ENCODE results near the gene ROR2.

Gene ROR2

GRCh38 chr9:91663858-91664257 lies 286.2 kb downstream of the ROR2 start:
- Histone ChIP-seq H3K9me3 (ENCODE audit: insufficient read depth, low read depth, low read length) (no peaks in the 10 kb centered on the region), H3K9ac (ENCODE audit: low read depth, low read length, poor library complexity, severe bottlenecking) (no peak overlapping the region), H3K4me2 (ENCODE audit: low read depth, low read length, poor library complexity, severe bottlenecking) (no peak overlapping the region), H3K79me2 (ENCODE audit: insufficient read depth, low read length) (no peaks in the 10 kb centered on the region), H3K36me3 (ENCODE audit: insufficient read depth, low read length) (no peaks in the 10 kb centered on the region), H3F3A (ENCODE audit: low read depth) (no peaks in the 10 kb centered on the region), H3K9me2 (replicated peaks; ENCODE audit: low read depth, low read length) (no peaks in the 10 kb centered on the region), H3K27me3 (ENCODE audit: insufficient read depth, low read length, poor library complexity, severe bottlenecking) (no peaks in the 10 kb centered on the region), H4K20me1 (ENCODE audit: insufficient read depth, low read length, poor library complexity, severe bottlenecking) (no peaks in the 10 kb centered on the region), H3K4me1 (ENCODE audit: insufficient read depth, low read length, poor library complexity, severe bottlenecking) (no peaks in the 10 kb centered on the region), H3K4me3 (ENCODE audit: low read length, poor library complexity, severe bottlenecking) (no peak overlapping the region), H2AFZ (ENCODE audit: low read length) (no peak overlapping the region)
- TF ChIP-seq, protein P1, sequence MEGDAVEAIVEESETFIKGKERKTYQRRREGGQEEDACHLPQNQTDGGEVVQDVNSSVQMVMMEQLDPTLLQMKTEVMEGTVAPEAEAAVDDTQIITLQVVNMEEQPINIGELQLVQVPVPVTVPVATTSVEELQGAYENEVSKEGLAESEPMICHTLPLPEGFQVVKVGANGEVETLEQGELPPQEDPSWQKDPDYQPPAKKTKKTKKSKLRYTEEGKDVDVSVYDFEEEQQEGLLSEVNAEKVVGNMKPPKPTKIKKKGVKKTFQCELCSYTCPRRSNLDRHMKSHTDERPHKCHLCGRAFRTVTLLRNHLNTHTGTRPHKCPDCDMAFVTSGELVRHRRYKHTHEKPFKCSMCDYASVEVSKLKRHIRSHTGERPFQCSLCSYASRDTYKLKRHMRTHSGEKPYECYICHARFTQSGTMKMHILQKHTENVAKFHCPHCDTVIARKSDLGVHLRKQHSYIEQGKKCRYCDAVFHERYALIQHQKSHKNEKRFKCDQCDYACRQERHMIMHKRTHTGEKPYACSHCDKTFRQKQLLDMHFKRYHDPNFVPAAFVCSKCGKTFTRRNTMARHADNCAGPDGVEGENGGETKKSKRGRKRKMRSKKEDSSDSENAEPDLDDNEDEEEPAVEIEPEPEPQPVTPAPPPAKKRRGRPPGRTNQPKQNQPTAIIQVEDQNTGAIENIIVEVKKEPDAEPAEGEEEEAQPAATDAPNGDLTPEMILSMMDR (conservative IDR thresholded peaks at IDR 0.05; ENCODE audit: low read length) = no peak
- no peak for TF ChIP-seq EZH2phosphoT487 (IDR thresholded peaks at IDR 0.05; ENCODE audit: borderline replicate concordance)

GRCh38 chr9:91661451-91661850 lies 288.6 kb downstream of the ROR2 start:
- Histone ChIP-seq H4K20me1 (ENCODE audit: insufficient read depth, low read length, poor library complexity, severe bottlenecking) (no peaks in the 10 kb centered on the region), H3K9ac (ENCODE audit: low read depth, low read length, poor library complexity, severe bottlenecking) (no peak overlapping the region), H3K4me3 (ENCODE audit: low read length, poor library complexity, severe bottlenecking) (no peak overlapping the region), H3K79me2 (ENCODE audit: insufficient read depth, low read length) (no peaks in the 10 kb centered on the region), H3K4me1 (ENCODE audit: insufficient read depth, low read length, poor library complexity, severe bottlenecking) (no peaks in the 10 kb centered on the region), H3K4me2 (ENCODE audit: low read depth, low read length, poor library complexity, severe bottlenecking) (no peak overlapping the region), H3K27me3 (ENCODE audit: insufficient read depth, low read length, poor library complexity, severe bottlenecking) (no peaks in the 10 kb centered on the region), H3K36me3 (ENCODE audit: insufficient read depth, low read length) (no peaks in the 10 kb centered on the region), H3K9me3 (ENCODE audit: insufficient read depth, low read depth, low read length) (no peaks in the 10 kb centered on the region), H2AFZ (ENCODE audit: low read length) (no peak overlapping the region), H3F3A (ENCODE audit: low read depth) (no peaks in the 10 kb centered on the region), H3K9me2 (replicated peaks; ENCODE audit: low read depth, low read length) (no peaks in the 10 kb centered on the region)
- TF ChIP-seq, protein P1 (conservative IDR thresholded peaks at IDR 0.05; ENCODE audit: low read length) = no peak
- no peak for TF ChIP-seq EZH2phosphoT487 (IDR thresholded peaks at IDR 0.05; ENCODE audit: borderline replicate concordance)

DNA sequence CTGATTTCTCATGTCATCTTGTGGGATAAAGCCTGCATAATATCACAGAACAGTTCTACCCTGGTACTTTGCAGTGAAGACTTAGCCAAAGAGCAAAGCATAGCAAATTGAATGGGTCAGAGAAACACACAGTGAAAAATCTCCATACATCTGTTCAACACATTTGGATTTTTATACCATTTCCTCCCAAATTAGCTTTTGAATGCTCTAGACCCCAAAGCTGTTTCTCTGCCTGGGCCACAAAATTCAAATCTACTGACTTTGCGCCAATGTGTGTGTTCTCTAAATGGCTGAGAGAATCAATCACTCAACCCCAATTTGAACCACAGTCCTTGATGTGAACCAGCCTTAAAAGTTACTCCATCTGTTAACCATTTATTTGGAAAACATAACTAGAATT lies 289.5 kb downstream of the ROR2 start:
- no peak overlapping the region for H3K4me3 ChIP-seq (ENCODE audit: low read length, poor library complexity, severe bottlenecking)
- H3K9me2 ChIP-seq (replicated peaks; ENCODE audit: low read depth, low read length) = no peaks in the 10 kb centered on the region
- H4K20me1 ChIP-seq (ENCODE audit: insufficient read depth, low read length, poor library complexity, severe bottlenecking) = no peaks in the 10 kb centered on the region
- H2AFZ ChIP-seq (ENCODE audit: low read length) = no peak overlapping the region
- H3F3A ChIP-seq (ENCODE audit: low read depth) = no peaks in the 10 kb centered on the region
- H3K9me3 ChIP-seq (ENCODE audit: insufficient read depth, low read depth, low read length) = no peaks in the 10 kb centered on the region
- H3K27me3 ChIP-seq (ENCODE audit: insufficient read depth, low read length, poor library complexity, severe bottlenecking) = no peaks in the 10 kb centered on the region
- H3K4me2 ChIP-seq (ENCODE audit: low read depth, low read length, poor library complexity, severe bottlenecking) = no peak overlapping the region
- no peaks in the 10 kb centered on the region for H3K4me1 ChIP-seq (ENCODE audit: insufficient read depth, low read length, poor library complexity, severe bottlenecking)
- H3K79me2 ChIP-seq (ENCODE audit: insufficient read depth, low read length) = no peaks in the 10 kb centered on the region
- H3K36me3 ChIP-seq (ENCODE audit: insufficient read depth, low read length) = no peaks in the 10 kb centered on the region
- H3K9ac ChIP-seq (ENCODE audit: low read depth, low read length, poor library complexity, severe bottlenecking) = no peak overlapping the region
- TF ChIP-seq, protein P1 (conservative IDR thresholded peaks at IDR 0.05; ENCODE audit: low read length) = no peak
- no peak for TF ChIP-seq EZH2phosphoT487 (IDR thresholded peaks at IDR 0.05; ENCODE audit: borderline replicate concordance)
